Limb (tissue), 2 donors: ENCODE results near the gene NTHL1.
"Not testable (repeated sequence)": the region's sequence is repeated elsewhere in the genome, so short reads cannot be mapped to it uniquely, and the experiment has no call there.

ENCODE experiments used
- DNase-seq, 2 donors: peaks; one replicate each; pipeline ENCODE4 v3.0.0-alpha.2; 2016; ENCODE audit errors: extremely low spot score in 2 of 2

Gene NTHL1

DNA sequence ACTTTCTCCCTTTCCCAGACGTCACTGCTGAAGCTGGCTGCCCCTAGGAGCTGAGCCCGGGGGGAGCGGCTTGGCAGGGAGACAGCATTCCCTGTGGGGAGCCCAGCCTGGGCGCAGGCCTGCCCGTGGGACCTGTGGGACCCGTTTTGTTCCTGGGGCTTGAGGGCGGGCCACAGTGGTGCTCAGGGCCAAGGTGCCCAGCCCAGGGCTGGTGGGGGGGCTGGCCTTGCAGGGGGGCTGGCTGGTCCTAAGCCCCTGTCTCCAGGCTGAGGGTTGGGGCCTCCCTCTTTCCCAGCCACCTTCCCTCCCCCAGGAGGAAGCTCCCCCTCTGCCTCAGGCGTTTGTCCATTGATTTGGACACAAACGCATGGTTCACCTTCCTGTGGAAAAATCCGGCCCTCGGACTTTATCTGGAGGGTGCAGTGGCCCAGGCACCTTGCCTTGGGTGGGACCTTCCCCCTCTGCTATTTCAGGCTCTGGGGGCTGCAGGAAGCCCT, 16.5 kb downstream of the NTHL1 start:
- no peak for DNase-seq

DNA sequence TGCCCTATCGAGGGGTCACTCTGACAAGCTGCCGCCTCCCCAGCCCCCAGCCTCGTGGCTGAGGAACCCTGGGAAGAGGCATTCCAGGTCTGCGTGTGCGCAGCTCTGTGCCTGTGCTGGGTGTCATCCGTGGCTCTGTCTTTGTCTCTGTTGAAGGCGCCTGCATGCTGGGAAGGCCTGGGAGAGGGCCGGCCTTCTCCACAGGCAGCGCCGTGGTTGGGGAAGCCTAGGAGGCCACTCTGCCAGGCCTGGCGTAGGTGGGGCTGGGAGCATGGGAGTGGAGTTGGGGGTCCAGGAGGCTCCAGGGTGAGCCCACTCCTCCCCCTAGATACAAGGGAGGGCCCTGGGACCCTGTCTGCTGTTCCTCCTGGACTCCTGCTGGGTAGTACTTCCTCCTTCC, 17.6 kb downstream of the NTHL1 start:
- DNase-seq, result no peak

DNA sequence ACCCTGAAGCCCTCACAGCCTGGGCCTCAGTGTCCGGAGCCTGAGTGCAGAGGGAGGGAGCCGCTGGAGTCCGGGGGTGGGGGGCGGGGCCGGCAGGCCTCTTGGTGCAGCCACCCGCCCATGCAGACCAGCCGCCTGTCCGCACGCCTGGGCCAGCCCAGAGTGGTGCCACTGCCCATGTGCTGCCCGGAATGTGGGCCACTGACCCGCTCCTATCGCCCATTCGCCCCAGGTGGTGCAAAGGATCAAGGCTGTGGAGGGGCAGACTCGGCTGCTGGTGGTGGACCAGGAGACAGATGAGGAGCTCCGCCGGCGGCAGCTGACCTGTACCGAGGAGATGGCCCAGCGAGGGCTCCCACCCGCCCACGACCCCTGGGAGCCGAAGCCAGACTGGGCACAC, 18.3 kb downstream of the NTHL1 start:
- DNase-seq, result peak in 1 of 2 donors; percentile 26

DNA sequence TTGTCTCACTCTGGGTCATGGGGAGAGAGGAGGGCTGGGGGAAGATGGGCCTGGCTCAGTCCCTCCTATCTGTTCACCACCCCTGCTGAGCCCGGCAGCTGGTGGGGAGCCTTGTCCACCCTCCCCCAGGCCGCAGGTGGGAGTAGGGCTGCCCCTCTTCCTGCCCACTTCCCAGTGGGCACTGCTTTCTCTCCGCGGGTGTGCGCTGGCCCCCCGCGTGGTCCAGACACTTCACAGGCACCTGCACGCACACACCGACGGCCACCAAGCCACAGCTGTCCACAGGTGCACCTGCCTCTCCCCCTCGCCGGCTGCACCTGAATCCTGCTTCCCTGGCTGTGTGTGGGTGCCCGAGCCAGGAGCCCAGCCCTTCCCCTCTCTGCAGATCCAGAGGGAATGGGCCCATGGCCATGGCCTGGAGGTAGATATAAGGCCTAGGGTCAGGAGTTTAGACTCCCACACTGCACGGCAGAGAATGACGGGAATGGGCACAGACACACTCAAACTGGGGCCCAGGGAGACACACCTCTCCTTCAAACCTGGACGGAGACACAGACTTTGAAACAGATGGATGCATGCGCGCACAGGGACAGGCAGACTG, 18.9 kb downstream of the NTHL1 start:
- DNase-seq, result no peak

DNA sequence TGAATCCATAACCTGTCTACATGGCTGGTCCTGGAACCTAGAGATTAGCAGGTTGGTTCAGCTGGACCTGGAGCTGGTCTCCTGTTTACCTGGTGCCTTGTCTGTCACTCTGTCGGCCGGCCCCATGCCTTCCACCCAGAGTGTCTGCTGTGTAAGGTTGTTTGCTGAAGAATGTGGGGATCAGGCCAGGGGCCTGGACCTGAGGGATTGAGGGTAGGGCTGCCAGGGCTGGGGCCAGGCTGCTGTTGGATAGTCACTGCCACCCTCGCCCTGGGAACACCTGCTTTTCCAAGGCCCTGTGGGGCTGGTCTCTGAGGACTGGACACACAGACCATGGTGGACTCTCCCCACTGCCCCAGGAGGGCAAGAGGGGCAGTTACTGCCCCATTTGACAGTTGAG, 19.5 kb downstream of the NTHL1 start:
- DNase-seq, result no peak

DNA sequence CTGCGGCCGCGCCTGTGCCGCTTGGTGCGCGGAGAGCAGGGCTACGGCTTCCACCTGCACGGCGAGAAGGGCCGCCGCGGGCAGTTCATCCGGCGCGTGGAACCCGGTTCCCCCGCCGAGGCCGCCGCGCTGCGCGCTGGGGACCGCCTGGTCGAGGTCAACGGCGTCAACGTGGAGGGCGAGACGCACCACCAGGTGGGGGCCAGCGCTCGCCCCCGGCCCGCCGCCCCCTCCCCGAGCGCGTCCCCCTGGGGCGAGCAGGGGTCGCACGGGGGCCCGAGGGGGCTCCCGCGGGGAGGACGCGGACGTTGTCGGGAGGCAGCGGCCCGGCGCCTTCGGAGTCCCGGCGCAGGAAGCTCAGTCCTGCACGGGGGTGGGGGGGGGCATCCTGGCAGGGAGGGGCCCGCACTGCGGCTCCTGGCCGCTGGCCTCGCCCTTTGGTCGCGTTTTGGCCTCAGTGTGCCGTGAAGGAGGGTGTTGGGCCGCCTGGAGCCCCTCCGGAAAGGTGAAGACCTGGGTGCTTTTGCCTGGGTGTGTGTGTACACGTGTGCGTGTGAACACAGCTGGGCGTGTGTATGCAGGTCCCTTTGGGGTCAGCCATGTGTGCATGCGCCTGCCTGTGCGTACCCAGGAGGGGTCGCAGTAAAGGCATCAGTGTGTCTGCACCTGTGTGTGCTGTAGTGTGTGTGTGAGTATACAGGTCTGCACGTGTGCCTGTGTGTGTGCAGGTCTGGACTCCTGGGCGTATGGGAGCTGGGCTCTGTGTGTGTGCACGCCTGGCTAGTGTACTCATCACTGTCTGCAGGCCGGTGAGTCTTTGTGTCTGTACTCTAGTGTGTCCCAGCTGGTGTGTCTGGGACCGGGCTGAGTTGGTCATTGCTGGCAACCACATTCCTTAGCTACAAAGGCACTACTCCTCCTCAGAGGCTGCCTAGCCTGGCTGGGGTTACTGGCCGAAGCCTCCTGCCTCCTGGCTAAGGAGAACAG, 20.3 kb downstream of the NTHL1 start:
- DNase-seq, result peak in 1 of 2 donors; percentile 48

DNA sequence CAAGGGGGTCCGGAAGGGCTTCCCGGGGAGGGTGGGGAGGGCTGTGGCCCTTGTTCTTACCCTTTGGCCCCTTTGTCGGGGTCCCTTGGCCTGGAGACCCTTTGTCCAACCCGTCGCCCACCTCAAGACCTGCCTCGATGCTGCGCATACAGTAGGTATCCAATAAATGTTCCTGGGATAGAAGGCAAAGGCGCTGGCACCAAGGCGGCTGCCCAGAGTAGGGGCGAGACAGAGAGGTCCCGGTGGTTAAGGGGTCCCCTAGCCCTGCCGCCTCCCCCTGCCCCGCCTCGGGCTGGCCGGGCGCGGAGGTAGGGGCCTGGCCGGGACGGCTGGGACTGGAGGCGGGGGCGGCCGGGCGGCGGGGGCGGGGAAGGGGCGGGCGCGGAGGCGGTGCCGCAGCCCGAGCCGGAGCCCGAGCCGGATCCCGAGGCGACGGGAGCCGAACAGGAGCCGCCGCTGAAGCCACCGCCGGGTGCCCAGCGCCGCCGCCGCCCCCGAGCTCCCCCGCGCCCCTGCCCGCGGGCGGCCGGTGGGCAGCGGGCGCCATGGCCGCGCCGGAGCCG, 21.1 kb downstream of the NTHL1 start, which contains the start of gene NHERF2:
Gene NHERF2, plus strand, starts transcription at position 442 of the 563 bp plus-strand sequence. Its CDS starts 104 bp downstream, at position 546.
- DNase-seq, result peak in 1 of 2 donors; percentile 71

DNA sequence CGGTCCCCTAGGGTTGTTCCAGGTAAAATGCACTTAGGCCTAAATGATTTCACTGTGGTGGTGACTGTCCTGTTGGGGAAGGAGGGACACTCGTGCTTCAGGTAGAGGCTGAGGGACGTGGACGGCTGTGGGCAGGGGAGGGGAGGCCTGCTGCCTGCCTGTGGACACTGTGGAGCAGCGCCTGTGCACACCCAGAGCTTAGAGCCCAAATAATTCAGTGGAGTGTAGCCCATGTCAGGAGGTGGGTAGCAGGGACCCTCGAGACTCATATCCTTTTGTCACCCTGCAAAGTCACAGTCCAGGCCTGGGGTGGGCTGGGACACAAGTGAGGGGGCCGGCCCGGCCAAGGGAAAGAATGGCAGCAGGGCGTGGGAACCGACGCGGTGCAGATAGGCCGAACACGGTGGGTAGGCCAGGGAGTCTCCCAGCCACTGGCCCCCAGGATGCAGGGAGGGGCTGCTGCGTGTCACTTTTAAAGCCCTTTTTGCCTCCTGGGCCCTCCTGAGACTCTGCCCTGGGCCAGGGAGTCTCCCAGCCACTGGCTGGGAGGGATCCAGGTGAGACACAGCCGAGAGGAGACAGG, 21.7 kb downstream of the NTHL1 start:
- peak in 1 of 2 donors; percentile 39 for DNase-seq

DNA sequence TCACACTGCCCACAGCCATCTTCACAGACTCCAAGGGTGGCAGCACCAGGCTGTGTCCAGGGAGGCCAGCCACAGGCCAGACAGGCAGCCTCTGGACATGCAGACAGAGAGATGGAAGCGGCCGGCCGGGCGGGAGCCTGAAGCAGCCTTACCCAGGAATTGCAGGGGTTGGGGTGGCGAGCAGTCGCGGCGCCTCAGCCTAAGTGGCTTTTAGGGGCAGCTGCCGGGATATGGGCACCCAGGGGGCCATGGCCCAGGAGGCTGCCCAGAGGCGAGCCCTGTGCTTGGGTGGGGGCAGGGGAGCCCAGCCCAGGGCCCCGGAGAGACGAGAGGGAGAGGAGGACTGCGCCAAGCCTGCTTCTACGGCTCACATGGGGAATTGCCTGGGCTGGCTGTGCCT, 22.4 kb downstream of the NTHL1 start:
- peak in 1 of 2 donors; percentile 26 for DNase-seq

DNA sequence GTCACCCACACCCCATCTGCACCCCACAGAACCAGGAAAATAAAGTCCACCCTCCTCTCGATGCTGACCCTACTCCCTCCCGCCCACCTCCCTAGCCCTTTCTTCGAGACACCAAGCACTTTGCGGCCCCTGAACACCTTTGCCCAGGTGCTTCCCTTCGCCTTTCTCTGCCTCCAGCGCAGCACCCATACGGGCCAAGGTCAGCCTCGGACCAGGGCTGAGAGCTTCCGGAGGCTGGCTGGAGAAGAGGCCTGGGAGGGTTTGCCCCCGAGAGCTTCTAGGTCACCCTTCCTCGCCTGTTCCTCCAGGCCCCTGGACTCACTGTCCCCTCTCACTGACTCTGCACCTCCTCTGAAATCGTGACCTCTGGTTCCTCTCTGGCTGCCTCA, 23.6 kb downstream of the NTHL1 start:
- DNase-seq, result no peak

DNA sequence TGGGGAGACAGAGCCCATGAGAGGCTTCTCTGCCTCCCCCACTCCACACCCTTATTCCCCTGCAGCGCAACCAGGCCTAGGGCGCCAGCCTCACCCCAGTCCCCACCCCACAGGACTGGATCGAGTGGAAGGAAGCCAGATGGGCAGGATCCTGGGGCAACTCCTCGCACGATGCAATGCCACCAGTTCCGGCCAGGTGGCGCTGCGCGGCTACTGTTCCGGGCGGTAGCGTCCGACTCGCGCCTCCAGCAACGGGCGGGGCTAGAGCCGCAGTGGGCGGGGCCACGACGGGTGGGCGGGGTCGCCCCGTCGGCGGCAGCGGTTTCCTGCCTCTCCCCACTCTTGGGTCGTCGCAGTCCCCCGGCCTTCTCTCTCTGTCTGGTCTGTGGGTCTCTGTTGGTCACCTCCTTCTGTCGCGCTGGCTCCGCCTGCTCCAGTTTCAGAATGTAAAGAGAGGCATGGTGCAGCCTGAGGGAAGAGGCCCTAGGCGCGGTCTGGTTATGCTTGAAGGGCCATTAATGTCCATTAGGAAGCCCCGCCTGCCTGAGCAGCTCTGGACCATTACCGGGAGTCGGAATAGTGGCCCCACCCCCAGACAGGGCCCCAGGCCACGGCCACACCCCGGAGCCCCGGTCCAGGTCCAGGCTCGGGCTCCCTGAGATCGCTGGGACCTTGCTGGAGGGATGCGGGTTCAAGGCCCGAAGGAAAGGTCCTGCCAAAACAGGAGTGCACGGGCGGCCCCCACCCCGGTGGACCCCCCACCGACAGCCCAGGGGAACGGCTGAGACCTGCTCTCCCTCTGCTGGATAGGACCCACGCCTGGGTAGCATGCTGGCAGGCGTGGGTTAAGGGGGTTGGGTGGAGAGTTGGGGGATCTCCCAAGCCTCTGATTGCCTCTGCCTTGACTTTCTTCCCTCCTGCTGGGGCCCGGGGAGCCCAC, 24.3 kb downstream of the NTHL1 start:
- DNase-seq, result peak; percentile 90 to 97

DNA sequence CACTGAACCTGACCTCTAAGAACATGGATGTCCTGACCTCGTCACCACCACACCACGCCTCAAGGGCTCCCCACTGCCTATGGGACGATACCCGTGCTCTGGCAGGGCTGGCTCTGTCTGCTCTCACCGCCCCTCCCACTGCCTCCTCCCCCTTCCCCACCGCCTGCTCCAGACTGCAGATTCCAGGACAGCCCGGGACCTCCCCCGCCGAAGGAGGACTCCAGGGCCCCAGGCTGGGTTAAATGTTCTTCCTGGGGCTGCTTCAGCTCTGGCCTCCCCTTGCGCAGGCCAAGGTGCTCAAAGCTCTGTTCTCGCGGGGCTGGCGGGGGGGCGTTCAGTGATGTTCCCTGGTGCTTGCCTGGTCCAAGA, 24.9 kb downstream of the NTHL1 start:
- no peak for DNase-seq

DNA sequence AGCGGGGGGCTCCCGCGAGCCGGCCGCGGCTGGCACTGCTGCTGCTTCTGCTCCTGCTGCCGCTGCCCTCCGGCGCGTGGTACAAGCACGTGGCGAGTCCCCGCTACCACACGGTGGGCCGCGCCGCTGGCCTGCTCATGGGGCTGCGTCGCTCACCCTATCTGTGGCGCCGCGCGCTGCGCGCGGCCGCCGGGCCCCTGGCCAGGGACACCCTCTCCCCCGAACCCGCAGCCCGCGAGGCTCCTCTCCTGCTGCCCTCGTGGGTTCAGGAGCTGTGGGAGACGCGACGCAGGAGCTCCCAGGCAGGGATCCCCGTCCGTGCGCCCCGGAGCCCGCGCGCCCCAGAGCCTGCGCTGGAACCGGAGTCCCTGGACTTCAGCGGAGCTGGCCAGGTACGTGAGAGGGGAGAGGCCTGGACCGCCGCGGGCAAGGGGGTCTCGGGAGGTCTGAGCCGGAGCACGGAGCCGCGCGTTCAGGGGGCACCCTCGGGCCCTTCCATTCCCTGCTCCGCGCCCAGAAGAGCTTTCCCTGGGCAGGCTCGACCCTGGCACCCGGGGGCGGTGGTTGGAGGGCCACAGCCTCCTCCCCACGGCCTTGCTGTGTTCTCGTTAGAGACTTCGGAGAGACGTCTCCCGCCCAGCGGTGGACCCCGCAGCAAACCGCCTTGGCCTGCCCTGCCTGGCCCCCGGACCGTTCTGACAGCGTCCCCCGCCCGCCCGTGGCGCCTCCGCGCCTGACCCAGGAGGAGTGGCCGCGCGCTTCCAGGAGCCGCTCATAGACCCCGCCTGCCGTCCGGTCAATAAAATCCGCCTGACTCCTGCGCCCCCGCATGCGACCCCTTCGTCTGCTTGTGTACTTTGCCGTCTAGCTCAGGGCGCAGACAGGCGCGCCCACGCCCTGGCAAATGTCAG, 27.5 kb downstream of the NTHL1 start:
- DNase-seq, result no peak

DNA sequence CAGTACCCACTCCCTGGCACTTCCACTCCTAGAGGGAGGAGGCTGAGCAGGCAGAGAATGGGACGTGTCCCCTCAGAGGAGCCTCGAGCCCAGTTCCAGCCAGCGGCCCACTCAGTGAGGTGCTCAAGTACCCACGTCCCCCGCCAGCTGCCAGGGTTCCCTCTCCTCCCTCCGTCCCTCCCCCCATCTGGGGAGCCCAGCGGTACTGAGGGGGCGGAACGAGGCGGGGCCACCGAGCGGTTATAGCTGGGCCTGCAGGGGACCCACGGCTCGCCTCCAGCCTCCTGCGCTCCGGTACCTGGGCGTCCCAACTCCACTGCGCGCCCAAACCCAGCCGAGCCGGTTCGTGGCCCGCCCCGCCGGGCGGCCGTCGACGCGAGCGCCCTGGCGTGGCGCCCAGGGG, 28.1 kb downstream of the NTHL1 start, which contains the start of gene NPW:
Gene NPW, plus strand, starts transcription at position 268 of the 403 bp plus-strand sequence.
- DNase-seq, result peak in 1 of 2 donors; percentile 71

DNA sequence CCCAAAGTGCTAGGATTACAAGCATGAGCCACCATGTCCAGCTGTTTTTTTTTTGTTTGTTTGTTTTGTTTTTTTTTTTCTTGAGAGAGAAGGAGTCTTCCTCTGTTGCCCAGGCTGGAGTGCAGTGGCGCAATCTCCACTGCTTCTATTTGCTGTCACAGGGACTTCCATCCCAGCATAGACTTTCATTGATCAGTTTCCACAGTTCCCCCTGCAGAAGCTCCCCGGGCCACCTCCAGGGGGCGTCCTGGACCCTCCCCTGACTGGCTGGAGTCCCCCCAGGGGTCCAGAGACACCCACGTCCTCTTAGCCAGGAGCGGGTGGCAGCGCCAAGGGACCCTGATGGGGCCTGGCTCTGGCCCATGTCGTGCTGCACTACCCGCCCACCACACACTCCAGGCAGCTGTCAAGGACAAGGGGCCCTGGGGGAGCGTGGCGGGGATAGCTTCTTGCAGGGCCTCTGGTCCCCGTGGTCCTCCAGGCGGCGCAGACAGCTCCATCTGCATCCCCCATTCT, 31.2 kb downstream of the NTHL1 start:
- no peak for DNase-seq

DNA sequence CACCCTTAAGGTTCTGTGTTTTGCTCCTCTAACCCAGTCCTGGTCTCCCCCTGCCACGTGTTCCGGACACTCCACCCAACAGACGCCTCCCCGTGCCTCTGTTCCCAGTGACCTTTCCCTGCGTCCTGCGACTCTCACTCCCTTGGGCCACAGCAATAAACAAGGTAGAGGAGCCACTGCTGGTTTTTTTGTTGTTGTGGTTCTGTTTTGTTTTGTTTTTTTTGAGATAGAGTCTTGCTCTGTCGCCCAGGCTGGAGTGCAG, 31.8 kb downstream of the NTHL1 start:
- DNase-seq, result no peak

DNA sequence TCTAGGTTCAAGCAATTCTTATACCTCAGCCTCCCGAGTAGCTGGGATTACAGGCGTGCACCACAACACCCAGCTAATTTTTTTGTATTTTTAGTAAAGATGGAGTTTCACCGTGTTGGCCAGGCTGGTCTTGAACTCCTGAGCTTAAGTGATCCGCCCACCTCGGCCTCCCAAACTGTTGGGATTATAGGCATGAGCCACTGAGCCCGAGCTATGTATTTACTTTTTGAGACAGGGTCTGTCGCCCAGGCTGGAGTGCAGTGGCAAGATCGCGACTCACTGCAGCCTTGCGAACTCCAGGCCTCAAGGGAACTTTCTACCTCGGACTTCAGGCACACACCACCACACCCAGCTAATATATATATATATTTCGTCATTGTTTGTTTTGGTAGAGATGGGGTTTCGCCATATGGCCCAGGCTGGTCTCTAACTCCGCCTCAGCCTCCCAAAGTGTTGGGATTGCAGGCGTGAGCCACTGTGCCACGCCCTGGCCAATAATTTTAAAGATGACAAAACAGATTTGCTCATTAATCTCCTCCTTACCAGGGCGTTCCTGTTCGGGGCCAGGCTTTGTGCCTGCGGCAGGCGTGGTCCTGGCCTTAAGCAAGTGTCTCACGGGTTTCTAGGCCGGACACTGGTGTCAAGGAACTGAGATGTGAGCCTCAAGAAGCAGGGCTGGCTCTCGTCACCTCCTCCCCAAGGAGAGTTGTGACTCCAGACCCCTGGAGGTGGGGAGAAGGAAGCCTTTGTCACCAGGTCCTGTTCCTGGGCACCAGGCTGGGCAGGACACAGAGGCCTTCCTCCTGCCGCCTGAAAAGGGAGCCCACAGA, 32.3 kb downstream of the NTHL1 start:
- no peak for DNase-seq

DNA sequence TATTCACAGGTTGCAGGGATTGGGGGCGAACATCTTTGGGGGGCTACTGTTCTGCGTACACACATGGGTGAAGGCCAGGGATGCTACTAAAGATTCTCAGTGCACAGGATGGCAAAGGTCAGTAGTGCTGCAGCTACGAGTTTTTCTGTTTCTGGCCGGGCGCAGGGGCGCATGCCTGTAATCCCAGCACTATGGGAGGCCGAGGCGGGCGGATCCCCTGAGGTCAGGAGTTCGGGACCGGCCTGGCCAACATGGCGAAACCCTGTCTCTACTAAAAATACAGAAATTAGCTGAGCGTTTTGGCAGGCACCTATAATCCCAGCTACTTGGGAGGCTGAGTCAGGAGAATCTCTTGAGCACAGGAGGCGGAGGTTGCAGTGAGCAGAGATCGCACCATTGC, 34.1 kb downstream of the NTHL1 start:
- no peak for DNase-seq

DNA sequence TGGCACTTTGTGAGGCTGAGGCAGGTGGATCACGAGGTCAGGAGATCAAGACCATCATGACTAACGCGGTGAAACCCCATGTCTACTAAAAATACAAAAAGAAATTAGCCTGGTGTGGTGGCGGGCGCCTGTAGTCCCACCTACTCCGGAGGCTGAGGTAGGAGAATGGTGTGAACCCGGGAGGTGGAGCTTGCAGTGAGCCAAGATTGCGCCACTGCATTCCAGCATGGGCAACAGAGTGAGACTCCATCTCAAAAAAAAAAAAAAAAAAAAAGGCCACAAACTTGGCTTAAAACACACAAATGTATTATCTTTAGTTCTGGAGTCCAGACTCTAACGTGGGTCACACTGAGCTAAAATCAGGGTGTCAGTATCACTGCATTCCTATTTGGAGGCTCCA, 35.9 kb downstream of the NTHL1 start:
- not testable (repeated sequence) for DNase-seq
